Endothelial cell of umbilical vein (primary cell): ENCODE measurements around the gene LAMC1. TPM values are rescaled to one million over a fixed set of nuclear protein-coding genes. Genes with fewer than 3 reads are reported as not detected.

Experiments
- BruUV-seq: library from RNA; stranded (reverse); fragments of 400-500 nt; replicated peaks from 2 replicates; lab custom pipeline; 2021; lab: Mats Ljungman, UMichigan
- CTCF ChIA-PET: fragments of 300-600, 350-600 bp; sonication (Branson Sonifier 250); formaldehyde crosslinking; loops from one replicate; lab custom pipeline; 2021; ENCODE audit warnings: antibody characterized with exemption, inconsistent platforms; lab: Charles Lee
- POLR2A ChIA-PET: fragments of 300-600, 350-600 bp; sonication (Branson Sonifier 250); formaldehyde crosslinking; loops from one replicate; lab custom pipeline; 2021; ENCODE audit warnings: antibody characterized with exemption, inconsistent platforms; lab: Charles Lee
- DNase-seq: peaks from one replicate; pipeline ENCODE4 v3.0.0-alpha.2; 2011; ENCODE audit warnings: low read depth, low spot score
- FAIRE-seq: peaks from 2 replicates; lab custom pipeline; 2011; peaks lifted over from hg19 to GRCh38; lab: Jason Lieb, UNC
- H2AFZ ChIP-seq: 2 replicates; pipeline ENCODE4 v1.6.0; 2012; ENCODE audit warnings: low read depth, low read length, control low read depth, inconsistent platforms
- H3K27ac ChIP-seq: 2 replicates; pipeline ENCODE4 v1.5.1; 2011; ENCODE audit warnings: low read depth, mild to moderate bottlenecking, control low read depth, low read length, moderate library complexity; ENCODE audit not compliant: insufficient read depth
- H3K27me3 ChIP-seq, 2 experiments: 2 replicates each; pipeline versions ENCODE4 v1.6.0 to v1.6.1; 2011; ENCODE audit warnings: low read length in 2 of 2, mixed read lengths in 1 of 2; ENCODE audit not compliant: control insufficient read depth in 2 of 2, insufficient read depth in 2 of 2
- H3K36me3 ChIP-seq, 2 experiments: 2 replicates in 1 of 2; 3 replicates in 1 of 2; pipeline ENCODE4 v1.5.1; 2011; ENCODE audit warnings: low read length in 2 of 2, mild to moderate bottlenecking in 1 of 2, moderate library complexity in 1 of 2; ENCODE audit not compliant: control insufficient read depth in 2 of 2, insufficient read depth in 2 of 2; ENCODE audit errors: extremely low read depth in 1 of 2
- H3K4me1 ChIP-seq: 3 replicates; pipeline ENCODE4 v1.5.1; 2011; ENCODE audit warnings: mild to moderate bottlenecking, low read length; ENCODE audit not compliant: control insufficient read depth, insufficient read depth; ENCODE audit errors: extremely low read depth
- H3K4me2 ChIP-seq: 2 replicates; pipeline ENCODE4 v1.6.1; 2011; ENCODE audit warnings: low read length, control low read depth, mixed read lengths; ENCODE audit not compliant: insufficient read depth
- H3K4me3 ChIP-seq, 3 experiments: fragments of 200-600 bp in 1 of 3; sonication (generic), shearing (Covaris generic) in 1 of 3; replicated peaks in 1 of 3; 2 replicates each; pipeline ENCODE4 v1.5.1; 2011 to 2016; ENCODE audit warnings: control low read depth in 3 of 3, low read length in 3 of 3, mild to moderate bottlenecking in 2 of 3, inconsistent platforms in 1 of 3, low read depth in 1 of 3, moderate library complexity in 1 of 3; ENCODE audit not compliant: insufficient read depth in 1 of 3
- H3K79me2 ChIP-seq: 2 replicates; pipeline ENCODE4 v1.6.0; 2012; ENCODE audit warnings: low read length, inconsistent platforms; ENCODE audit not compliant: control insufficient read depth, insufficient read depth
- H3K9ac ChIP-seq: replicated peaks from 2 replicates; pipeline ENCODE3; 2011; ENCODE audit warnings: low read length, control low read depth; ENCODE audit not compliant: insufficient read depth; ENCODE audit errors: extremely low read depth
- H3K9me1 ChIP-seq: replicated peaks from 3 replicates; pipeline ENCODE4 v1.6.0; 2011; ENCODE audit warnings: mild to moderate bottlenecking, low read length; ENCODE audit not compliant: control insufficient read depth, insufficient read depth; ENCODE audit errors: extremely low read depth
- H3K9me3 ChIP-seq: replicated peaks from 2 replicates; pipeline ENCODE4 v1.5.1; 2012; ENCODE audit warnings: low read length, inconsistent platforms; ENCODE audit not compliant: control insufficient read depth, insufficient read depth
- H4K20me1 ChIP-seq: replicated peaks from 2 replicates; pipeline ENCODE3; 2011; ENCODE audit warnings: mild to moderate bottlenecking, low read length; ENCODE audit not compliant: control insufficient read depth, insufficient read depth; ENCODE audit errors: extremely low read depth
- EZH2 ChIP-seq: IDR thresholded peaks from 2 replicates; pipeline ENCODE4 v1.6.1; 2012; ENCODE audit warnings: borderline replicate concordance, low read depth, mild to moderate bottlenecking, moderate library complexity, low read length, inconsistent platforms; ENCODE audit not compliant: severe bottlenecking
- FOS ChIP-seq: IDR thresholded peaks from 2 replicates; pipeline ENCODE4 v1.6.1; 2011; ENCODE audit warnings: mild to moderate bottlenecking, low read length, moderate library complexity, borderline replicate concordance; ENCODE audit not compliant: insufficient read depth
- GATA2 ChIP-seq: IDR thresholded peaks from 2 replicates; pipeline ENCODE4 v1.7.0; 2011; ENCODE audit warnings: low read depth, mild to moderate bottlenecking, moderate library complexity, mixed read lengths, low read length; ENCODE audit not compliant: insufficient read length, insufficient read depth
- JUN ChIP-seq: IDR thresholded peaks from 2 replicates; pipeline ENCODE4 v1.6.1; 2011; ENCODE audit warnings: borderline replicate concordance, low read depth; ENCODE audit not compliant: insufficient read length, insufficient read depth
- MYC ChIP-seq: IDR thresholded peaks from one replicate; pipeline ENCODE4 v1.6.1; 2011; ENCODE audit warnings: mild to moderate bottlenecking, low read depth, low read length
- POLR2A ChIP-seq: IDR thresholded peaks from 2 replicates; pipeline ENCODE4 v1.6.1; 2012; ENCODE audit warnings: low read depth, mild to moderate bottlenecking, control low read depth, low read length
- POLR2AphosphoS5 ChIP-seq: IDR thresholded peaks from 2 replicates; pipeline ENCODE4 v1.6.1; 2012; ENCODE audit warnings: low read depth, mild to moderate bottlenecking, control low read depth, low read length, moderate library complexity; ENCODE audit not compliant: insufficient read depth
- dilution Hi-C: fragments of 300-500 bp; cut with MboI; formaldehyde crosslinking; loops from one replicate; pipeline ENCODE4 v1.15.0; 2019; ENCODE audit warnings: low sequenced_read_pairs; ENCODE audit not compliant: extremely low pct_ligation_motif_present
- intact Hi-C: fragments of 100-400 bp; cut with micrococcal nuclease; formaldehyde crosslinking; loops from one replicate; pipeline ENCODE4 v1.10.0; 2022
- polyA plus RNA-seq, 4 experiments: library from polyadenylated mRNA; depleted of rRNA in 3 of 4; stranded (reverse) in 3 of 4; unstranded in 1 of 4; fragments of >200 nt; gene quantifications; 2 replicates each; pipeline versions ENCODE4 v1.2.1 to v1.2.3, GENCODE V29; 2011 to 2012; ENCODE audit warnings: missing spikeins in 1 of 4
- total RNA-seq: library from RNA; stranded (reverse); gene quantifications from 2 replicates; pipeline ENCODE4 v1.2.3, GENCODE V29; 2021
- TF ChIP-seq, protein P1 (sequence below): IDR thresholded peaks from 2 replicates; pipeline ENCODE4 v1.6.1; 2011; ENCODE audit not compliant: insufficient read depth, insufficient read length
- TF ChIP-seq, protein P2 (sequence below), 2 donors: IDR thresholded peaks; 1 replicate in 1 of 2; 2 replicates in 1 of 2; pipeline ENCODE4 v1.5.1; 2011; ENCODE audit warnings: low read length in 2 of 2, mild to moderate bottlenecking in 2 of 2, moderate library complexity in 2 of 2, control low read depth in 1 of 2, inconsistent platforms in 1 of 2, low read depth in 1 of 2; ENCODE audit not compliant: insufficient read depth in 1 of 2; ENCODE audit errors: extremely low read depth in 1 of 2

LAMC1 gene
- total and polyA plus RNA-seq, 2 donors (not counting 3 experiments of a cell fraction or from before 2014, with no cell fraction given), result 92.5 to 216 TPM

DNA sequence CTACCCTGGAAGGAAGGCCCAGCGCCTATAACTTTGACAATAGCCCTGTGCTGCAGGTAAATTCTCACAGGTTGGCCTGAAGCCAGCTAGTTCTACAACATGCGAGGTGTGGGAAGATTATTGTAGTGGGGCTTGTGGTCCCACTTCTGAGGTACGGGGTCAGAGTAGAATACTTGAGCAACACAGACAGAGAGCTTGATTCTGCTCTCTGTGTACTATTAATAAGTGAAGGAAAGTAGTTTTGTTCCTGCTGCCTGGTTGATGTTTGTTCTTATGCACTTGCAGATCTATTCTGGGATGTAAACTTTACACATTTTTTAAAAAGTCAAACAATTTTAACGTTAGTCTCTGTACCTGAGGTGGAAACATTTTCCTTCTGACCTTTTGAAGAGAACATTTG is 80.4 kb downstream of the LAMC1 start:
- Histone ChIP-seq H3K4me3 (no peak overlapping the region), H3K36me3 (peaks cover 2 to 5% of the 10 kb centered on the region in 2 experiments), H3K27me3 (no peaks in the 10 kb centered on the region), H3K4me1 (no peaks in the 10 kb centered on the region), H3K27ac (no peak overlapping the region), H3K4me2 (no peak overlapping the region), H3K79me2 (peaks cover 81% of the 10 kb centered on the region), H4K20me1 (peaks cover 2% of the 10 kb centered on the region), H3K9ac (no peak overlapping the region), H3K9me3 (no peaks in the 10 kb centered on the region), H2AFZ (no peak overlapping the region), H3K9me1 (no peaks in the 10 kb centered on the region)
- ChIA-PET CTCF (no interaction called here), POLR2A (no interaction called here)
- no peak for TF ChIP-seq FOS
- TF ChIP-seq POLR2AphosphoS5, result no peak
- no peak for TF ChIP-seq POLR2A
- TF ChIP-seq JUN, result no peak
- TF ChIP-seq, protein P1, sequence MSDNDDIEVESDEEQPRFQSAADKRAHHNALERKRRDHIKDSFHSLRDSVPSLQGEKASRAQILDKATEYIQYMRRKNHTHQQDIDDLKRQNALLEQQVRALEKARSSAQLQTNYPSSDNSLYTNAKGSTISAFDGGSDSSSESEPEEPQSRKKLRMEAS, result no peak
- no peak for TF ChIP-seq EZH2
- TF ChIP-seq GATA2, result no peak
- TF ChIP-seq, protein P2, sequence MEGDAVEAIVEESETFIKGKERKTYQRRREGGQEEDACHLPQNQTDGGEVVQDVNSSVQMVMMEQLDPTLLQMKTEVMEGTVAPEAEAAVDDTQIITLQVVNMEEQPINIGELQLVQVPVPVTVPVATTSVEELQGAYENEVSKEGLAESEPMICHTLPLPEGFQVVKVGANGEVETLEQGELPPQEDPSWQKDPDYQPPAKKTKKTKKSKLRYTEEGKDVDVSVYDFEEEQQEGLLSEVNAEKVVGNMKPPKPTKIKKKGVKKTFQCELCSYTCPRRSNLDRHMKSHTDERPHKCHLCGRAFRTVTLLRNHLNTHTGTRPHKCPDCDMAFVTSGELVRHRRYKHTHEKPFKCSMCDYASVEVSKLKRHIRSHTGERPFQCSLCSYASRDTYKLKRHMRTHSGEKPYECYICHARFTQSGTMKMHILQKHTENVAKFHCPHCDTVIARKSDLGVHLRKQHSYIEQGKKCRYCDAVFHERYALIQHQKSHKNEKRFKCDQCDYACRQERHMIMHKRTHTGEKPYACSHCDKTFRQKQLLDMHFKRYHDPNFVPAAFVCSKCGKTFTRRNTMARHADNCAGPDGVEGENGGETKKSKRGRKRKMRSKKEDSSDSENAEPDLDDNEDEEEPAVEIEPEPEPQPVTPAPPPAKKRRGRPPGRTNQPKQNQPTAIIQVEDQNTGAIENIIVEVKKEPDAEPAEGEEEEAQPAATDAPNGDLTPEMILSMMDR (IDR thresholded peaks at IDR 0.05; ENCODE audit: extremely low read depth in 1 of 2, insufficient read depth in 1 of 2, low read depth in 1 of 2, low read length in 2 of 2), result no peak
- TF ChIP-seq MYC, result no peak
- FAIRE-seq (peak; percentile 18), DNase-seq (no peak)
- BruUV-seq, result no TSS peak
- dilution Hi-C loops, result no loop called here
- intact Hi-C loops, result no loop called here
